ENCODE measurements around the gene MRPS18A.
A peak's percentile ranks its signal among the peaks of the same experiment; 100 is the strongest.

MRPS18A gene
- total RNA-seq: 11.4 to 19.0 (median 12.8) reads per million in 3 donors

- Histone ChIP-seq H3K36me3 (ENCODE audit: control insufficient read depth, insufficient read depth, low read length) (peaks cover 4% of the 10 kb centered on the region), H3K9me3 (ENCODE audit: control insufficient read depth, low read length) (no peaks in the 10 kb centered on the region), H3K4me3 (ENCODE audit: insufficient read depth, low read depth, low read length, poor library complexity, severe bottlenecking) (peak within 1 kb of the TSS; percentile 89), H3K4me1 (ENCODE audit: control insufficient read depth, insufficient read depth, low read length, poor library complexity, severe bottlenecking) (peaks cover 10% of the 10 kb centered on the region), H3K27me3 (replicated peaks; ENCODE audit: control insufficient read depth, insufficient read depth, low read length, poor library complexity, severe bottlenecking) (no peaks in the 10 kb centered on the region), H3K27ac (ENCODE audit: insufficient read depth, low read length, poor library complexity, severe bottlenecking) (peak within 1 kb of the TSS; percentile 73)
- DNase-seq: peak; percentile 62 to 72 (median 69)
These were observed at the start of gene MRPS18A for GRCh38 chr6:43687437-43688347. Gene MRPS18A (minus strand): TSS chr6:43687791. CDS start chr6:43687779, 12 bp downstream.

GRCh38 chr6:43736844-43737243 lies 49.3 kb upstream of the MRPS18A start:
- peaks cover 16% of the 10 kb centered on the region for H3K4me1 ChIP-seq (ENCODE audit: control insufficient read depth, insufficient read depth, low read length, poor library complexity, severe bottlenecking)
- H3K9me3 ChIP-seq (ENCODE audit: control insufficient read depth, low read length): no peaks in the 10 kb centered on the region
- DNase-seq: no peak
- no peaks in the 10 kb centered on the region for H3K27me3 ChIP-seq (replicated peaks; ENCODE audit: control insufficient read depth, insufficient read depth, low read length, poor library complexity, severe bottlenecking)
- no peak overlapping the region for H3K27ac ChIP-seq (ENCODE audit: insufficient read depth, low read length, poor library complexity, severe bottlenecking)
- no peaks in the 10 kb centered on the region for H3K36me3 ChIP-seq (ENCODE audit: control insufficient read depth, insufficient read depth, low read length)
- no peak overlapping the region for H3K4me3 ChIP-seq (ENCODE audit: insufficient read depth, low read depth, low read length, poor library complexity, severe bottlenecking)

- Histone ChIP-seq H3K4me3 (ENCODE audit: insufficient read depth, low read depth, low read length, poor library complexity, severe bottlenecking) (no peak overlapping the region), H3K36me3 (ENCODE audit: control insufficient read depth, insufficient read depth, low read length) (no peaks in the 10 kb centered on the region), H3K9me3 (ENCODE audit: control insufficient read depth, low read length) (no peaks in the 10 kb centered on the region), H3K27me3 (replicated peaks; ENCODE audit: control insufficient read depth, insufficient read depth, low read length, poor library complexity, severe bottlenecking) (no peaks in the 10 kb centered on the region), H3K27ac (ENCODE audit: insufficient read depth, low read length, poor library complexity, severe bottlenecking) (no peak overlapping the region), H3K4me1 (ENCODE audit: control insufficient read depth, insufficient read depth, low read length, poor library complexity, severe bottlenecking) (peaks cover 16% of the 10 kb centered on the region)
- no peak for DNase-seq
These were observed 48.7 kb upstream of the MRPS18A start for GRCh38 chr6:43736211-43736786.

GRCh38 chr6:43735642-43736199 lies 48.1 kb upstream of the MRPS18A start:
- H3K9me3 ChIP-seq (ENCODE audit: control insufficient read depth, low read length): peaks cover 2% of the 10 kb centered on the region
- no peaks in the 10 kb centered on the region for H3K36me3 ChIP-seq (ENCODE audit: control insufficient read depth, insufficient read depth, low read length)
- no peak overlapping the region for H3K27ac ChIP-seq (ENCODE audit: insufficient read depth, low read length, poor library complexity, severe bottlenecking)
- H3K4me1 ChIP-seq (ENCODE audit: control insufficient read depth, insufficient read depth, low read length, poor library complexity, severe bottlenecking): peaks cover 16% of the 10 kb centered on the region
- H3K27me3 ChIP-seq (replicated peaks; ENCODE audit: control insufficient read depth, insufficient read depth, low read length, poor library complexity, severe bottlenecking): no peaks in the 10 kb centered on the region
- H3K4me3 ChIP-seq (ENCODE audit: insufficient read depth, low read depth, low read length, poor library complexity, severe bottlenecking): no peak overlapping the region
- no peak for DNase-seq

- no peak overlapping the region for H3K4me3 ChIP-seq (ENCODE audit: insufficient read depth, low read depth, low read length, poor library complexity, severe bottlenecking)
- no peaks in the 10 kb centered on the region for H3K36me3 ChIP-seq (ENCODE audit: control insufficient read depth, insufficient read depth, low read length)
- H3K9me3 ChIP-seq (ENCODE audit: control insufficient read depth, low read length): peaks cover 5% of the 10 kb centered on the region
- H3K27me3 ChIP-seq (replicated peaks; ENCODE audit: control insufficient read depth, insufficient read depth, low read length, poor library complexity, severe bottlenecking): no peaks in the 10 kb centered on the region
- no peak overlapping the region for H3K27ac ChIP-seq (ENCODE audit: insufficient read depth, low read length, poor library complexity, severe bottlenecking)
- no peak for DNase-seq
- peaks cover 16% of the 10 kb centered on the region for H3K4me1 ChIP-seq (ENCODE audit: control insufficient read depth, insufficient read depth, low read length, poor library complexity, severe bottlenecking)
These were observed 46.7 kb upstream of the MRPS18A start for GRCh38 chr6:43734294-43734665.

- H3K4me1 ChIP-seq (ENCODE audit: control insufficient read depth, insufficient read depth, low read length, poor library complexity, severe bottlenecking): peaks cover 16% of the 10 kb centered on the region
- no peak overlapping the region for H3K27ac ChIP-seq (ENCODE audit: insufficient read depth, low read length, poor library complexity, severe bottlenecking)
These were observed 46.1 kb upstream of the MRPS18A start for GRCh38 chr6:43733471-43734293.

GRCh38 chr6:43730634-43731033 lies 43.0 kb upstream of the MRPS18A start:
- H3K27ac ChIP-seq (ENCODE audit: insufficient read depth, low read length, poor library complexity, severe bottlenecking): no peak overlapping the region

More at GRCh38 chr6:43733471-43734293, 46.1 kb upstream of the MRPS18A start:
- Histone ChIP-seq H3K27me3 (replicated peaks; ENCODE audit: control insufficient read depth, insufficient read depth, low read length, poor library complexity, severe bottlenecking) (no peaks in the 10 kb centered on the region), H3K9me3 (ENCODE audit: control insufficient read depth, low read length) (peaks cover 5% of the 10 kb centered on the region), H3K36me3 (ENCODE audit: control insufficient read depth, insufficient read depth, low read length) (no peaks in the 10 kb centered on the region), H3K4me3 (ENCODE audit: insufficient read depth, low read depth, low read length, poor library complexity, severe bottlenecking) (no peak overlapping the region)
- peak in 2 of 3 donors; percentile 38 to 60 for DNase-seq

GRCh38 chr6:43729537-43729936 lies 41.9 kb upstream of the MRPS18A start:
- Histone ChIP-seq H3K27ac (ENCODE audit: insufficient read depth, low read length, poor library complexity, severe bottlenecking) (no peak overlapping the region), H3K36me3 (ENCODE audit: control insufficient read depth, insufficient read depth, low read length) (no peaks in the 10 kb centered on the region), H3K27me3 (replicated peaks; ENCODE audit: control insufficient read depth, insufficient read depth, low read length, poor library complexity, severe bottlenecking) (no peaks in the 10 kb centered on the region), H3K4me3 (ENCODE audit: insufficient read depth, low read depth, low read length, poor library complexity, severe bottlenecking) (no peak overlapping the region), H3K4me1 (ENCODE audit: control insufficient read depth, insufficient read depth, low read length, poor library complexity, severe bottlenecking) (peaks cover 23% of the 10 kb centered on the region), H3K9me3 (ENCODE audit: control insufficient read depth, low read length) (peaks cover 5% of the 10 kb centered on the region)
- no peak for DNase-seq

More at GRCh38 chr6:43730634-43731033, 43.0 kb upstream of the MRPS18A start:
- H3K9me3 ChIP-seq (ENCODE audit: control insufficient read depth, low read length): peaks cover 5% of the 10 kb centered on the region
- H3K4me1 ChIP-seq (ENCODE audit: control insufficient read depth, insufficient read depth, low read length, poor library complexity, severe bottlenecking): peaks cover 16% of the 10 kb centered on the region
- no peak overlapping the region for H3K4me3 ChIP-seq (ENCODE audit: insufficient read depth, low read depth, low read length, poor library complexity, severe bottlenecking)
- H3K27me3 ChIP-seq (replicated peaks; ENCODE audit: control insufficient read depth, insufficient read depth, low read length, poor library complexity, severe bottlenecking): no peaks in the 10 kb centered on the region
- H3K36me3 ChIP-seq (ENCODE audit: control insufficient read depth, insufficient read depth, low read length): no peaks in the 10 kb centered on the region
- no peak for DNase-seq

GRCh38 chr6:43728586-43728985 lies 41.0 kb upstream of the MRPS18A start:
- no peaks in the 10 kb centered on the region for H3K36me3 ChIP-seq (ENCODE audit: control insufficient read depth, insufficient read depth, low read length)
- H3K4me3 ChIP-seq (ENCODE audit: insufficient read depth, low read depth, low read length, poor library complexity, severe bottlenecking): no peak overlapping the region
- H3K27ac ChIP-seq (ENCODE audit: insufficient read depth, low read length, poor library complexity, severe bottlenecking): no peak overlapping the region
- peaks cover 5% of the 10 kb centered on the region for H3K9me3 ChIP-seq (ENCODE audit: control insufficient read depth, low read length)
- DNase-seq: no peak
- peaks cover 21% of the 10 kb centered on the region for H3K4me1 ChIP-seq (ENCODE audit: control insufficient read depth, insufficient read depth, low read length, poor library complexity, severe bottlenecking)
- no peaks in the 10 kb centered on the region for H3K27me3 ChIP-seq (replicated peaks; ENCODE audit: control insufficient read depth, insufficient read depth, low read length, poor library complexity, severe bottlenecking)

Measured in effector memory CD4-positive, alpha-beta T cell (primary cell).